LNCaP clone FGC (cell line): ENCODE measurements around the gene KIFAP3.
"Not testable (repeated sequence)": the region's sequence is repeated elsewhere in the genome, so short reads cannot be mapped to it uniquely, and the experiment has no call there.

Source experiments
- DNase-seq: peaks from one replicate; pipeline ENCODE4 v3.0.0-alpha.2; 2011; ENCODE audit warnings: low read depth
- H3K4me3 ChIP-seq: 2 replicates; pipeline ENCODE4 v1.5.1; 2011; ENCODE audit warnings: mild to moderate bottlenecking, low read depth, low read length, control low read depth
- TF ChIP-seq, protein P1 (sequence below): IDR thresholded peaks from 2 replicates; pipeline ENCODE4 v1.5.1; 2012; ENCODE audit warnings: mild to moderate bottlenecking; ENCODE audit not compliant: control insufficient read depth, insufficient read depth; ENCODE audit errors: extremely low read depth

The KIFAP3 gene

DNA sequence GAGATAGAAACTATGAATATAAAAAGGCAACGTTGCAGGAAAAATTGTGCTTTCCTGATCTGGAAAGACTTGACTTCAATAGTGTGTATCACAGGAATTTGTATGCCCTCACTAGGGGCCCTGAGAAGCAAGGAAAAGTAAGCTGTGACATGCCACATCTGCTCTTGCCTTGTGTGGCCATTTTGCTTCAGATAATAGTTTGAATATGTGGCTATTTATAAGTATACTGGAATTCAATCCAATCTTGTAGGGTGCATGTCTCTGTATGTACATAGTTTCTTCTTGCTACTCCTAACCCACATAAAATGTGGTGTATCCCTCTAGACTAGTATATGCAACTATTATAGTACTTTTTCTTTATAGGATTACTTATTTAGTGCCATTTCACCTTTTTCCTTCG lies 149.7 kb downstream of the KIFAP3 start:
- no peak for DNase-seq
- no peak overlapping the region for H3K4me3 ChIP-seq
- TF ChIP-seq, protein P1, sequence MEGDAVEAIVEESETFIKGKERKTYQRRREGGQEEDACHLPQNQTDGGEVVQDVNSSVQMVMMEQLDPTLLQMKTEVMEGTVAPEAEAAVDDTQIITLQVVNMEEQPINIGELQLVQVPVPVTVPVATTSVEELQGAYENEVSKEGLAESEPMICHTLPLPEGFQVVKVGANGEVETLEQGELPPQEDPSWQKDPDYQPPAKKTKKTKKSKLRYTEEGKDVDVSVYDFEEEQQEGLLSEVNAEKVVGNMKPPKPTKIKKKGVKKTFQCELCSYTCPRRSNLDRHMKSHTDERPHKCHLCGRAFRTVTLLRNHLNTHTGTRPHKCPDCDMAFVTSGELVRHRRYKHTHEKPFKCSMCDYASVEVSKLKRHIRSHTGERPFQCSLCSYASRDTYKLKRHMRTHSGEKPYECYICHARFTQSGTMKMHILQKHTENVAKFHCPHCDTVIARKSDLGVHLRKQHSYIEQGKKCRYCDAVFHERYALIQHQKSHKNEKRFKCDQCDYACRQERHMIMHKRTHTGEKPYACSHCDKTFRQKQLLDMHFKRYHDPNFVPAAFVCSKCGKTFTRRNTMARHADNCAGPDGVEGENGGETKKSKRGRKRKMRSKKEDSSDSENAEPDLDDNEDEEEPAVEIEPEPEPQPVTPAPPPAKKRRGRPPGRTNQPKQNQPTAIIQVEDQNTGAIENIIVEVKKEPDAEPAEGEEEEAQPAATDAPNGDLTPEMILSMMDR, result no peak

DNA sequence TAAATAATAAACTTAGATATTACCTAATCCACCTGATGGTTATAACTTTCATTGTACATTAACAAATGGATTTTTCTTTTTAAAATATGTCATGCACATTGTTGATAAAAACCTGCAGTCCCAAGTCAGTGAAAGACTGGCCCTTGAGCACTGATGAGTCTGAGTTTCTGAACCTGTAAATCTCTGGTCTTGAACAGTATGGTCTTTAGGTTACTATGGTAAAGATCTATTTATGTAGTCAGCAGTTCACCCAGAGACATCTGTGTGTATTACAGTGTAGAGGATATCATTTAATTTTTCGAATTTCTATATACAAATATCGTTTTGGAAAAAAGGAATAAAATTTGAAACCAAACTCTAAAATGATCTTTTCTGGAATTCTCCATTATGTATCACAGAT lies 150.4 kb downstream of the KIFAP3 start:
- no peak for DNase-seq
- TF ChIP-seq, protein P1, result no peak
- no peak overlapping the region for H3K4me3 ChIP-seq

DNA sequence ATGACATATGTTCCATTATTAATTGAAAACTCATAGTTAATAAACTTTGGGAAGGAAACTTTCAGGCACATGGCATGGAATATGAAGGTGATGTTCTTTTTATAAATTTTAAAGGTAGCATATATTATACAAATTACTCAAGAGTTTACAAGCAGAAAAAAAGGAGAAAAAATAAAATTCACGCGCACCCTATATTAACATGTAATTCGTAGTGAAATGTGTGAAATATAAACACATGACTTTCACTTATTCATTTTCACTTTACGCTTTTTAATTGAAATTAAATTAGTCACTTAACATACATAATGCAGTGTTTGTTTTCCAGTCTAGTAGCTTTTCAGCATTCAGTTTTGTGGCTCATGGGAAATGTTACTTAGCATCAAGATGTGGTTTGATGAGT lies 153.4 kb downstream of the KIFAP3 start:
- TF ChIP-seq, protein P1, result no peak
- H3K4me3 ChIP-seq, result no peak overlapping the region
- no peak for DNase-seq

DNA sequence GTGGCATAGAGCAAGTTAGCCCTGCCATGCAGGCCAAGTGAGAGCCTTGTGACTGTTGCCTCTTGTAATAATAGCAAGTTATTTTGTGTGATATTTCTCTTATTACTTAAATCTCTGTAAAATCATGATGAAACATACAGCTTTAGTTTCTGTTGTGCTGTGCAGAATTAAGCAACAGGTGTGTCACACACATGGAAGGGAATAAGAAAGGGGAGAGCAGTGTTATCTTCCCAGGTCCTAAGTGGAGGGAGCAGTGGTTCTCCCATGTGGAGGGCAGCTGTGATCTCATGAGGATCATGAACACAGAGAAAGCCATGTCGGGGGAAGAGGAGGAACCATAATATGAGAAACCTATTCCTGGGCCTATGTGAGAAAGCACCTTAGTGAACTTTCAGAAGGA lies 155.6 kb downstream of the KIFAP3 start:
- DNase-seq, result no peak
- H3K4me3 ChIP-seq, result no peak overlapping the region
- TF ChIP-seq, protein P1, result no peak

DNA sequence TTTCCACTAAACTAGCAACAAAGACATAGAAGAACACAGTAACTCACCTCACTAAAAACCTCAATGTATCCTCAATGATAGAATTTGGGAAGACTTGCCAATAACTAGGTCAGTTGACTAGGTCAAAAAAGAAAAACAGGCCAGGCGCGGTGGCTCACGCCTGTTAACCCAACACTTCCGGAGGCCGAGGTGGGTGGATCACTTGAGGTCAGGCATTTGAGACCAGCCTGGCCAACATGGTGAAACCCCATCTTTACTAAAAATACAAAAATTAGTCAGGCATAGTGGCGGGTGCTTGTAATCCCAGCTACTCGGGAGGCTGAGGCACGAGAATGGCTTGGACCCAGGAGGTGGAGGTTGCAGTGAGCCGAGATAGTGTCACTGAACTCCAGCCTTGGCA lies 156.3 kb downstream of the KIFAP3 start:
- H3K4me3 ChIP-seq, DNase-seq: not testable (repeated sequence)

DNA sequence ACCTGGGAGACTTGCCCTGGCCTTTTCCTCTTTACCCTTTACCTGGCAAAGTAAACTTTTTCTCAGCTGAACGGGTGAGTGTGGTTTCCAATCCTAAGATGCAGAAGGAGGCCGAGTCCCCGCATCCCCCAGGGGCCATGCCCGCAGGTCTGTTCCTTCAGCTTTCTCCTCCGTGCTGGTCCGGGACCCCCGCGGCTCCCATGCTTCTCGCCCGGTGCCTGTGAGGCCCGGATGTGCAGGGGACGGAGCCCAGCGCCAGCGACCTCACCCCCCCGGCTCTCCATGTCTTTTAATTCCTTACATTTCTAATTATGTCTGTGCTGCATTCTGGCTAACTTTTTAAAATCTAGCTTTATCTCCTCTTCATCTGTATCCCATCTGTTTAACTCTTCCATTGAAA lies 159.3 kb downstream of the KIFAP3 start:
- DNase-seq, result no peak
- TF ChIP-seq, protein P1, result no peak
- no peak overlapping the region for H3K4me3 ChIP-seq

DNA sequence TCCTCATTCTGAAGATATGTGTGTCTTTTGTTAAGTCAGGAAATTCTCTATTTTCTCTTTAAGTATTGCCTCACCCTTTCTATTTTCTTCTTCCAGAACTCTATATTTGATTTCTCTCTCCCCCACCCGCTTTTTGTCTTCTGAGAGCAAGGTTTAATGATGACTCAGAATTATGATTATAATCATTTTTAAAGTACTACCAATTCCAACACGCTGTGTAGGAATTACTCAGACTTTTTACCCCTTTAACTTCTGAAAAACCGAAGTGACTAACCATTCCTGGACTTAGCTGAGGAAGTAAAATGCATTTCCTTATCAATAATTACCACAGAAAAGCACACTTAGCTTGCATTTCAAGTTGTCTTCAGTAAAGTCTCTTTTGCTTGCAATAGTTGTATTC lies 160.0 kb downstream of the KIFAP3 start:
- no peak for DNase-seq

More for the DNA sequence above, 160.0 kb downstream of the KIFAP3 start:
- H3K4me3 ChIP-seq, result no peak overlapping the region
- TF ChIP-seq, protein P1, result no peak
